Measurements from ENCODE around the gene FAM8A1.
A peak's percentile ranks its signal among the peaks of the same experiment; 100 is the strongest.
"Not testable (repeated sequence)": the region's sequence is repeated elsewhere in the genome, so short reads cannot be mapped to it uniquely, and the experiment has no call there.

FAM8A1 gene

DNA sequence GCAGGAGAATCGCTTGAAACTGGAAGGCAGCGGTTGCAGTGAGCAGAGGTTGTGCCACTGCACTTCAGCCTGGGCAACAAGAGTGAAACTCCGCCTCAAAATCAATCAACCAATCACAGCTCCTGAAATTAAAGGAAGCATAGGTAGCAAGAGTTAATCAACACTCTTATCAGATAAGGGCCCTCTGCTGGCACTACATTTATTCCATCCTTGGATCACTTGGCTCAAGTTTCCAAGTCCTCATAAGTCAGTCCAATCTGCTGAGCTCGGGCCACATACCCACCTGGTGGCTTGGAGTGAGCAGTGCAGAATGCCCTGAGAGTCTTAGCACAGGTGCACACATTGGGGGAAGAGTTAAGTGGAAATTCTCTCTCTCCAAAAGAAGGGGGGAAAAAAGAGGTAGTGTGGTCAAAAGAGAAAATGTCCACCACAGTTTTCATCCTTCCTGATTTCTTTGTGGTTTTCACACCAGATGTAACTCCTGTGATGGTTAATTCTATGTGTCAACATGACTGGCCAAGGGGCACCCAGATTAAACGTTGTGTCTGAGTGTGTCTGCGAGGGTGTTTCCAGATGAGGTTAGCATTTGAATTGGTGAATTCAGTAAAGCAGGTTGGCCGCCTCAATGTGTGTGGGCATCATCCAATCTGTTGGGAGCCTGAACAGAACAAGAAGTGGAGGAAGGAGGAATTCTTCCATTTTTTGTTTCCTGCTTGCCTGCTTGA, 14.2 kb upstream of the FAM8A1 start:
- no peak overlapping the region for H2AFZ ChIP-seq (ENCODE audit: low read depth, low read length)
- no peaks in the 10 kb centered on the region for H3K9me3 ChIP-seq (ENCODE audit: low read length)
- H3K4me3 ChIP-seq (ENCODE audit: low read length): no peak overlapping the region
- H3K4me1 ChIP-seq (ENCODE audit: insufficient read depth, low read length): no peaks in the 10 kb centered on the region
- H3K36me3 ChIP-seq (ENCODE audit: insufficient read depth, low read length): no peaks in the 10 kb centered on the region
- H3K27me3 ChIP-seq (ENCODE audit: insufficient read depth, low read length): no peaks in the 10 kb centered on the region

- not testable (repeated sequence) for H3K9me3 ChIP-seq (ENCODE audit: low read length); H3K27me3 ChIP-seq (ENCODE audit: insufficient read depth, low read length); H2AFZ ChIP-seq (ENCODE audit: low read depth, low read length); H3K36me3 ChIP-seq (ENCODE audit: insufficient read depth, low read length); H3K4me1 ChIP-seq (ENCODE audit: insufficient read depth, low read length); H3K4me3 ChIP-seq (ENCODE audit: low read length)
These were observed 13.5 kb upstream of the FAM8A1 start for GRCh38 chr6:17586623-17587022.

DNA sequence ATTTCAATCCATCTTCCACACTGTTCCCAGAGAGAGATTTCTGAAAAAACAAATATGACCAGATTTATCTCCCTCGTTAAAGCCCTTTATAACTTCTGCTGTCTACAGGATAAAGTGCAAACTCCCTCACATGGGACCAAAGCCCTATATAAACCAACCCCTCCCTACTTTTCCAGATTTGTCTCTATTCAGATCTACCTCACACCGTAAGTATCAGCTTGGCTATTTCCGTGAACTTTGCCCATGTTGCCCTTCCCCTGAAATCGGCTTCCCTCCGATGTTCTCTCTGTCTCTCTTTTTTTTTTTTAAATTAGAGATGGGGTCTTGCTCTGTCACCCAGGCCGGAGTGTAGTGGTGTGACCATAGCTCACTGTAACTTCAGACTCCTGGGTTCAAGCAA, 12.1 kb upstream of the FAM8A1 start:
- Histone ChIP-seq H3K27me3 (ENCODE audit: insufficient read depth, low read length) (no peaks in the 10 kb centered on the region), H3K4me1 (ENCODE audit: insufficient read depth, low read length) (no peaks in the 10 kb centered on the region), H3K9me3 (ENCODE audit: low read length) (no peaks in the 10 kb centered on the region), H2AFZ (ENCODE audit: low read depth, low read length) (no peak overlapping the region), H3K36me3 (ENCODE audit: insufficient read depth, low read length) (no peaks in the 10 kb centered on the region), H3K4me3 (ENCODE audit: low read length) (no peak overlapping the region)

GRCh38 chr6:17589406-17590096, 10.6 kb upstream of the FAM8A1 start:
- Histone ChIP-seq H2AFZ (ENCODE audit: low read depth, low read length) (no peak overlapping the region), H3K9me3 (ENCODE audit: low read length) (no peaks in the 10 kb centered on the region), H3K36me3 (ENCODE audit: insufficient read depth, low read length) (no peaks in the 10 kb centered on the region), H3K4me3 (ENCODE audit: low read length) (no peak overlapping the region), H3K4me1 (ENCODE audit: insufficient read depth, low read length) (no peaks in the 10 kb centered on the region), H3K27me3 (ENCODE audit: insufficient read depth, low read length) (no peaks in the 10 kb centered on the region)

GRCh38 chr6:17591287-17591686, 8.8 kb upstream of the FAM8A1 start:
- Histone ChIP-seq H3K36me3 (ENCODE audit: insufficient read depth, low read length) (no peaks in the 10 kb centered on the region), H3K27me3 (ENCODE audit: insufficient read depth, low read length) (no peaks in the 10 kb centered on the region), H2AFZ (ENCODE audit: low read depth, low read length) (no peak overlapping the region), H3K9me3 (ENCODE audit: low read length) (no peaks in the 10 kb centered on the region), H3K4me1 (ENCODE audit: insufficient read depth, low read length) (no peaks in the 10 kb centered on the region), H3K4me3 (ENCODE audit: low read length) (no peak overlapping the region)

GRCh38 chr6:17593246-17593645, 6.9 kb upstream of the FAM8A1 start:
- Histone ChIP-seq H3K4me3 (ENCODE audit: low read length) (no peak overlapping the region), H3K9me3 (ENCODE audit: low read length) (no peaks in the 10 kb centered on the region), H3K4me1 (ENCODE audit: insufficient read depth, low read length) (no peaks in the 10 kb centered on the region), H3K36me3 (ENCODE audit: insufficient read depth, low read length) (no peaks in the 10 kb centered on the region), H2AFZ (ENCODE audit: low read depth, low read length) (no peak overlapping the region), H3K27me3 (ENCODE audit: insufficient read depth, low read length) (no peaks in the 10 kb centered on the region)

DNA sequence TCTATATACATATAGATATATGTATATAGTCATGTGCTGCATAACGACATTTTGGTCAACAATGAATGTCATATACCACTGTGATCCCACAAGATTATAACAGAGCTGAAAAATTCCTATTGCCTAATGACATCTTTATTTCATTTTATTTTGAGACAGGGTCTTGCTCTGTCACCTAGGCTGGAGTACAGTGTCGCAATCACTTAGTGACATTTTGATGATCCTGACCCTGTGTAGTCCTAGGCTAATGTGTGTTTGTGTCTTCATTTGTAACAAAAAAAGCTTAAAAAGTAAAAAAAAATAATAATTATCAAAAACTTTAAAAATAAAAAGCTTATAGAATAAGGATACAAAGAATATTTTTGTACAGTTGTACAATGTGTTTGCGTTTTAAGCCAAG, 4.0 kb upstream of the FAM8A1 start:
- no peak overlapping the region for H2AFZ ChIP-seq (ENCODE audit: low read depth, low read length)
- H3K36me3 ChIP-seq (ENCODE audit: insufficient read depth, low read length): no peaks in the 10 kb centered on the region
- no peak overlapping the region for H3K4me3 ChIP-seq (ENCODE audit: low read length)
- H3K27me3 ChIP-seq (ENCODE audit: insufficient read depth, low read length): no peaks in the 10 kb centered on the region
- H3K4me1 ChIP-seq (ENCODE audit: insufficient read depth, low read length): peaks cover 4% of the 10 kb centered on the region
- H3K9me3 ChIP-seq (ENCODE audit: low read length): no peaks in the 10 kb centered on the region

GRCh38 chr6:17600527-17601385, 654 bp downstream of the FAM8A1 start:
- Histone ChIP-seq H3K36me3 (ENCODE audit: insufficient read depth, low read length) (peaks cover 14% of the 10 kb centered on the region), H3K4me3 (ENCODE audit: low read length) (peak overlapping the region; percentile 80), H2AFZ (ENCODE audit: low read depth, low read length) (peak overlapping the region; percentile 94), H3K4me1 (ENCODE audit: insufficient read depth, low read length) (peaks cover 12% of the 10 kb centered on the region), H3K27me3 (ENCODE audit: insufficient read depth, low read length) (no peaks in the 10 kb centered on the region), H3K9me3 (ENCODE audit: low read length) (no peaks in the 10 kb centered on the region)

DNA sequence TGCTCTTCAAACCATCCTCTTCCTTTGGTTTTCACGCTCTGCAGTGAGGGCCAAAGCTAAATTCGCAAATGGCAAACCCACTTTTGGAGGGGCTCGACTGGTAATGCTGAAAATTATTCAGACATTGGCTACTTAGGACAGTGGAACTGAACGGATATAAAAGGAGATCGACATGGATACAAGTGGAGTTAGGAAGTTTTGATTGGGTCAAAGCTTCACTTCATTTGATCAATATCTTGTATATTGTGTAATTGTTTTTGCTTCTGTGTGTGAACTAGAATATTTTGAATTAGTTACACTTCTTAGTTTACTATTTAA, 1.2 kb downstream of the FAM8A1 start:
- Histone ChIP-seq H3K36me3 (ENCODE audit: insufficient read depth, low read length) (peaks cover 16% of the 10 kb centered on the region), H3K4me1 (ENCODE audit: insufficient read depth, low read length) (peaks cover 12% of the 10 kb centered on the region), H3K27me3 (ENCODE audit: insufficient read depth, low read length) (no peaks in the 10 kb centered on the region), H3K4me3 (ENCODE audit: low read length) (peak overlapping the region; percentile 80), H2AFZ (ENCODE audit: low read depth, low read length) (peak overlapping the region; percentile 94), H3K9me3 (ENCODE audit: low read length) (no peaks in the 10 kb centered on the region)

- peaks cover 12% of the 10 kb centered on the region for H3K4me1 ChIP-seq (ENCODE audit: insufficient read depth, low read length)
- no peak overlapping the region for H3K4me3 ChIP-seq (ENCODE audit: low read length)
- no peaks in the 10 kb centered on the region for H3K27me3 ChIP-seq (ENCODE audit: insufficient read depth, low read length)
- no peak overlapping the region for H2AFZ ChIP-seq (ENCODE audit: low read depth, low read length)
- no peaks in the 10 kb centered on the region for H3K9me3 ChIP-seq (ENCODE audit: low read length)
- peaks cover 24% of the 10 kb centered on the region for H3K36me3 ChIP-seq (ENCODE audit: insufficient read depth, low read length)
These were observed 2.8 kb downstream of the FAM8A1 start for GRCh38 chr6:17602888-17603287.

GRCh38 chr6:17606606-17607005, 6.5 kb downstream of the FAM8A1 start:
- Histone ChIP-seq H3K4me1 (ENCODE audit: insufficient read depth, low read length) (peaks cover 5% of the 10 kb centered on the region), H3K36me3 (ENCODE audit: insufficient read depth, low read length) (peaks cover 39% of the 10 kb centered on the region), H3K27me3 (ENCODE audit: insufficient read depth, low read length) (no peaks in the 10 kb centered on the region), H3K9me3 (ENCODE audit: low read length) (no peaks in the 10 kb centered on the region), H3K4me3 (ENCODE audit: low read length) (no peak overlapping the region), H2AFZ (ENCODE audit: low read depth, low read length) (no peak overlapping the region)

GRCh38 chr6:17610835-17611234, 10.7 kb downstream of the FAM8A1 start:
- Histone ChIP-seq H3K9me3 (ENCODE audit: low read length) (no peaks in the 10 kb centered on the region), H2AFZ (ENCODE audit: low read depth, low read length) (no peak overlapping the region), H3K4me1 (ENCODE audit: insufficient read depth, low read length) (no peaks in the 10 kb centered on the region), H3K27me3 (ENCODE audit: insufficient read depth, low read length) (no peaks in the 10 kb centered on the region), H3K4me3 (ENCODE audit: low read length) (no peak overlapping the region), H3K36me3 (ENCODE audit: insufficient read depth, low read length) (peaks cover 34% of the 10 kb centered on the region)

DNA sequence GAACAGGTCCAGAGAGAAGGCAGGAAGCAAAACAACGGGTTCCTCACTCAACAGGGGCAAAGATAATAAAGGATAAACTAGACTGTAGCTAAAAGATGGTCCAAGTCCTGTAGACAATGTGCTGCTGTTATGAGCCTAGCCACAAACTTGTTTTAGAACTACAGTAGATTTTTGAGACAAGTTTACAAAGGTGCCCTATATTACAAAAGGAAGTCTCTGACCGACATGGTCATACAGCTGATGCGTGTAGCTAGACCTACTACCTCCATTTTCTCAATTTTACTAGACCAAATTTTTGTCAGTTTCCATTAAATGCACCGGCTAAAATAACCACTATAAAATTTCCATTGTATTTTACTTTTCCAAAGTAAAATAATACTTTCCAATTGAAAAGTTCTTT, 11.9 kb downstream of the FAM8A1 start:
- Histone ChIP-seq H3K27me3 (ENCODE audit: insufficient read depth, low read length) (no peaks in the 10 kb centered on the region), H3K36me3 (ENCODE audit: insufficient read depth, low read length) (peaks cover 37% of the 10 kb centered on the region), H2AFZ (ENCODE audit: low read depth, low read length) (no peak overlapping the region), H3K9me3 (ENCODE audit: low read length) (no peaks in the 10 kb centered on the region), H3K4me3 (ENCODE audit: low read length) (no peak overlapping the region), H3K4me1 (ENCODE audit: insufficient read depth, low read length) (no peaks in the 10 kb centered on the region)
